ENCODE results near the gene LFNG.
A peak's percentile ranks its signal among the peaks of the same experiment; 100 is the strongest.

LFNG gene, protein sequence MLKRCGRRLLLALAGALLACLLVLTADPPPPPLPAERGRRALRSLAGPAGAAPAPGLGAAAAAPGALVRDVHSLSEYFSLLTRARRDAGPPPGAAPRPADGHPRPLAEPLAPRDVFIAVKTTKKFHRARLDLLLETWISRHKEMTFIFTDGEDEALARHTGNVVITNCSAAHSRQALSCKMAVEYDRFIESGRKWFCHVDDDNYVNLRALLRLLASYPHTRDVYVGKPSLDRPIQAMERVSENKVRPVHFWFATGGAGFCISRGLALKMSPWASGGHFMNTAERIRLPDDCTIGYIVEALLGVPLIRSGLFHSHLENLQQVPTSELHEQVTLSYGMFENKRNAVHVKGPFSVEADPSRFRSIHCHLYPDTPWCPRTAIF

DNA sequence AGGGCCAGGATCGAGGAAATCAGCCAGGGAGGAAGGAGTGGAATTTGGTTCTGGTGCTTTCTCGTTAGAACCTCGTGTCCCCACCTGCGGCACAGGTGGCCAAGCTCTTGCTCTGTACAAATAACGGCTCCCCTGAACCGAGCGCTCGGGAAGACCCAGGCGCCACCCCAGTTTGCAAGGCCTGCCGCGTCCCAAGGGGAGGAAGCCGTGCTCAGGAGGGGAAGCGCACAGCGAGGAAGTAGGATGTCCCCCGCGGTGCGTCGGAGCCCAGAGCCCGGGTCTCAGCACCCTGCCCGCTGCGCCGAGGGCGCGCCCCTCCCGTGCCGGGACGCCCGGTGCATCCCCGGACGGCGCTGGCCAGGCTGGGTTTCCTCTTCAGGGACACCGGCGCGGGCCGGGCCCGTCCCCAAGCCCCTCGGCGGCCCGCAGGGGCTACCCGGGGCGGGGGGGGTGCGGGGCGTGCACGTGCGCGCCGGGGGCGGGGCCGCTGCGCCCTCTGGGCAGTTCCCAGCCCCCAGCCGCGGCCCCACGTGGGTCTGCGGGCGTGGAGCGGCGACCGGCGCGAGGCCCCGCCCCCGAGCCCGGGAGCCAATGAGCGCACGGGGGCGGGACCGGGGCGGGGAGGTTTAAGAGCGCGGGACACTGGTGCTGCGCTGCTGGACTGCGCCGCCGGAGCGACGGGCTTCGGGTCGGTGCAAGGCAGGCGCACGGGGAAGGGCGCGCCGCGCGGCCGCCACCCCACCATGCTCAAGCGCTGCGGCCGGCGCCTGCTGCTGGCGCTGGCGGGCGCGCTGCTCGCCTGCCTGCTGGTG, at the start of gene LFNG:
TSS of gene LFNG (plus strand) at position 656 of the 812 bp plus-strand sequence. CDS start at position 744, 88 bp downstream.
- POLR2A ChIA-PET, result no interaction called here
- CTCF ChIA-PET, result no interaction called here
- no peak for TF ChIP-seq TARDBP (IDR thresholded peaks at IDR 0.05)
- DNase-seq (ENCODE audit: extremely low spot score), result peak; percentile 97

DNA sequence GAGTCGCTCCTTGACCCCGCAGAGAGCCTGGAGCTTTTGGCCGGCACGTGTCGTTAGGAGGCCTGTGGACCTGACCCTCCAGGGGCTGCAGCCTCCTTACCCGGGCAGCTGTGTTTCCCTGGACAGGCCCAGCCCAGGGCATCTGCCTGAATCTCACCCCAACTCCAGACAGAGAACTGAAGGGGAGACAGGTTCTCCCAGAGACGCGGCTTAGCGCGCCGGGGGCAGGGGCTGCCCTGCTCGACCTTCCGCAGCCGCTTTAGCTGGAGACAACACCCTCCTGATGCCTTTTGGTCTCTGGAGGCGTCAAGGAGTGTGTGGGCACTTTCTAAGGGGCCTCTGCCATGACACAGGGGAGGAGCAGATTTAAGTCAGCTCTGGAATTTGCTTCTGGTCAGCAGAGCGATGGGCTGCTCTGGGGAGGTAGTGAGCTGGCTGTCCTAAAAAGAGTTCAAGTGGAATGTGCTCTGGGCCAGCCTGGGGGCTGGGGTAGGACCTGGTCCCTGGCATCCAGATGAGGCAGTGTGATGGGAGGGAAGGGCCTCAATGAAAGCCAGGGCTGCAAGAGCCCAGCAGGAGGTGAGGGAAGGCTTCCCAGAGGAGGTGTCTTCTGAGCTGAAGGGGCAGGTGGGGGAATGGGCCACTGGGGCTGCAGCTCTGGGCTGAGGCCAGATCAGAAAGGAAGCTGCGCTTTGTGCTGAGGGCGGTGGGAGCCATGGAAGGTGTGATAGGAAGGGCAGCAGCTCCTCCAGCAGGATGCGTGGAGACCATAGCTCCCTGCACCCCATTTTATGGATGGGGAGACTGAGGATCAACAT, 49.2 kb upstream of the LFNG start:
- CTCF ChIA-PET, result interaction anchor here (1.1 to 7.9 kb wide), 2 partner anchors 19 to 85 kb away, joined by 3 to 79 read pairs; no protein-coding TSS in a partner anchor
- no peak for TF ChIP-seq CTBP1 (IDR thresholded peaks at IDR 0.05; ENCODE audit: borderline replicate concordance)
- TF ChIP-seq FOXA1 (IDR thresholded peaks at IDR 0.05), result no peak
- POLR2A ChIA-PET, result no interaction called here
- DNase-seq (ENCODE audit: extremely low spot score), result no peak

DNA sequence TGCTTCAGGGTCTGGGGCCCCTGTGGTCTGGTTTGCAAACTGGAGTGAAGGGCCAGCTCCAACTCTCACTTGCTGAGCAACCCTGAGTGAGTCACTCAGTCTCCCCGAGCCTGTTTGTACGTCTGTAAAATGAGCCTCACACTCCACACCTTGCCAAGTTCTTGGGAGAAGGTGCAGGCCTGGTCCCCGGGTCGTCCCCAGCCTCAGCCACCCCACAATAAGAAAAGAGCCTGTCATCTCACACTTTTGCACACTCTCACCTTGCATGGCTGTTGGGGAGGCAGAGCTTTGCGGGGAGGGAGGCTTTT, 48.6 kb upstream of the LFNG start:
- ChIA-PET POLR2A (no interaction called here), CTCF (interaction anchor here (7.9 kb wide), 1 partner anchor 20 kb away, joined by 79 read pairs; no protein-coding TSS in a partner anchor)

DNA sequence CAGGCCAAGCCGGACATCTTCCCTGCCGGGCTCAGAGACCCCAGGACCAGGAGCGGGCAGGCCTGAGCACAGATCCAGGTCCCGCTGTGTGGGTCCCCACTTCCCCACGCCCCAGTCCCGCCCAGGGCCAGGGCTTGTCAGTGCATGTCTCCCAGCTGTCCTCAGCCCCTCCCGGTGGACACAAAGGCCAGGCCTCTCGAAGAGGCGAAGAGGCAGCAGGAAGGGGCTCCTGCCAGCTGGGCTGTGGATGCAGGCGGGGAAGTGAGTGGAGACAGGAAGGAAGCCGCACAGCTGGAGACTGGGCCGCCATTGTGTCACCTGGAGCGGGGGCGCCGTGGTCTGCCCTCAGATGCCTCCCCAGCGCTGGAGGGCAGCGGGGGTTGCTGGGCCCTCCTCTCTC, 48.2 kb upstream of the LFNG start:
- ChIA-PET POLR2A (no interaction called here), CTCF (interaction anchor here (7.9 kb wide), 1 partner anchor 20 kb away, joined by 79 read pairs; no protein-coding TSS in a partner anchor)
- DNase-seq (ENCODE audit: extremely low spot score), result no peak
- TF ChIP-seq ARNT (IDR thresholded peaks at IDR 0.05) (no peak), L3MBTL2 (conservative IDR thresholded peaks at IDR 0.05) (no peak), LEF1 (IDR thresholded peaks at IDR 0.05; ENCODE audit: borderline replicate concordance) (no peak), FOXK2 (IDR thresholded peaks at IDR 0.05) (no peak), ELF4 (IDR thresholded peaks at IDR 0.05) (no peak), BHLHE40 (IDR thresholded peaks at IDR 0.05; ENCODE audit: borderline replicate concordance) (no peak), TARDBP (IDR thresholded peaks at IDR 0.05) (no peak), HDGF (IDR thresholded peaks at IDR 0.05; ENCODE audit: borderline replicate concordance) (no peak), ZNF384 (IDR thresholded peaks at IDR 0.05) (no peak), SP1 (IDR thresholded peaks at IDR 0.05) (no peak)
- TF ChIP-seq, protein P1, sequence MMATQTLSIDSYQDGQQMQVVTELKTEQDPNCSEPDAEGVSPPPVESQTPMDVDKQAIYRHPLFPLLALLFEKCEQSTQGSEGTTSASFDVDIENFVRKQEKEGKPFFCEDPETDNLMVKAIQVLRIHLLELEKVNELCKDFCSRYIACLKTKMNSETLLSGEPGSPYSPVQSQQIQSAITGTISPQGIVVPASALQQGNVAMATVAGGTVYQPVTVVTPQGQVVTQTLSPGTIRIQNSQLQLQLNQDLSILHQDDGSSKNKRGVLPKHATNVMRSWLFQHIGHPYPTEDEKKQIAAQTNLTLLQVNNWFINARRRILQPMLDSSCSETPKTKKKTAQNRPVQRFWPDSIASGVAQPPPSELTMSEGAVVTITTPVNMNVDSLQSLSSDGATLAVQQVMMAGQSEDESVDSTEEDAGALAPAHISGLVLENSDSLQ (IDR thresholded peaks at IDR 0.05), result no peak

More for the DNA sequence above, 48.6 kb upstream of the LFNG start:
- no peak for DNase-seq (ENCODE audit: extremely low spot score)
- TF ChIP-seq FOXM1 (IDR thresholded peaks at IDR 0.05; ENCODE audit: borderline replicate concordance) (no peak), BHLHE40 (IDR thresholded peaks at IDR 0.05; ENCODE audit: borderline replicate concordance) (no peak), L3MBTL2 (conservative IDR thresholded peaks at IDR 0.05) (no peak), LEF1 (IDR thresholded peaks at IDR 0.05; ENCODE audit: borderline replicate concordance) (no peak), TARDBP (IDR thresholded peaks at IDR 0.05) (no peak), SP1 (IDR thresholded peaks at IDR 0.05) (no peak), CTBP1 (IDR thresholded peaks at IDR 0.05; ENCODE audit: borderline replicate concordance) (no peak), SUZ12 (IDR thresholded peaks at IDR 0.05) (no peak), ELF4 (IDR thresholded peaks at IDR 0.05) (no peak), FOXK2 (IDR thresholded peaks at IDR 0.05) (no peak), HDGF (IDR thresholded peaks at IDR 0.05; ENCODE audit: borderline replicate concordance) (no peak), ZNF384 (IDR thresholded peaks at IDR 0.05) (no peak), FOXA1 (IDR thresholded peaks at IDR 0.05) (no peak)
- TF ChIP-seq, protein P1 (IDR thresholded peaks at IDR 0.05), result no peak

DNA sequence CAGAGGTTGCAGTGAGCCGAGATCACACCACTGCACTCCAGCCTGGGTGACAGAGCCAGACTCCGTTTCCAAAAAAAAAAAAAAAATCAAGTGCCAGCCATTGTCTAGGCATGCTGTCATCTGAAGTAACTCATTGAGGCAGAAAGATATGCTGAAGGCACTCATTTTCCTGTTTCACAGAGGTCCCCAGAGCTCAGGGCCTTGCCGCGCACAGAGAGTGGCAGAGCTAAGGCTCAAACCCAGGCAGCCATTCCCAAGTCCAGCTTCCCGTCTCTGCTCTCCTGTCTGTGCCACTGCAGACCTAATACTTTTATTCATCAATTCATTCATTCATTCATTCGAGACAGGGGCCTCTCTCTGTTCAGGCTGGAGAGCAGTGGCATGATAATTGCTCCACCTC, 46.8 kb upstream of the LFNG start:
- POLR2A ChIA-PET, result no interaction called here
- CTCF ChIA-PET, result interaction anchor here (0.9 kb wide), 1 partner anchor 88 kb away, joined by 3 read pairs; no protein-coding TSS in a partner anchor
- no peak for DNase-seq (ENCODE audit: extremely low spot score)
- TF ChIP-seq, protein P1 (IDR thresholded peaks at IDR 0.05), result no peak
- TF ChIP-seq L3MBTL2 (conservative IDR thresholded peaks at IDR 0.05), result no peak

DNA sequence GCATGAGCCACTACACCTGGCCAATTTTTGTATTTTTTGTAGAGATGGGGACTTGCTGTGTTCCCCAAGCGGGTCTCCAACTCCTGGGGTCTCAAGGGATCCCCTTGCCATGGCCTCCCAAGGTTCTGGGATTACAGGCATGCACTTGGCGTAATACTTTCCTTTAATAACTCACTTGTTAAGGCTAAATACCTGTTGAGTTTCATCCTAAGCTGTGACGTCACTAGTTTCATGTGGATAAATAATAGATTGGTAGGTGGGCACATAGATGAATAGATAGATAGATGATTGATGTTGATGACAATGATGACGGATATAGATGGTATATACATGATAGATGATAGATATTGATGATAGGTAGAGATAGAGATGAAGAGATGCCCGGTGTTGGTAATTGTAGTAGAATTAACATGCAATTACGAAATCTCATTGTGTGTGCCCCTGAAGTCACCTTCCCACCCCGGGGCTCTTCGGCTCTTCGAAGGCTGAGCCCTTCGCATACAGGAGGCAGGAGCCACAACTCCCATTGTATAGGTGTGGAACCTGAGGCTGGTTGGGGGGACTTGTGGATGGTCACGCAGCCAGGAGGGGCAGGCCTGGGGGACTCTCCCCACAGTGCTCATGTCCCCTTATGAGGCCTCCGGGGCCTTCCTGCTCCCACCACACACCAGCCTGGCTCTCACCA, 45.9 kb upstream of the LFNG start:
- CTCF ChIA-PET, result no interaction called here
- DNase-seq (ENCODE audit: extremely low spot score), result no peak
- TF ChIP-seq NFRKB (IDR thresholded peaks at IDR 0.05), result no peak
- no peak for TF ChIP-seq ARNT (IDR thresholded peaks at IDR 0.05)
- TF ChIP-seq FOXM1 (IDR thresholded peaks at IDR 0.05; ENCODE audit: borderline replicate concordance), result no peak
- TF ChIP-seq, protein P1 (IDR thresholded peaks at IDR 0.05), result no peak
- TF ChIP-seq TARDBP (IDR thresholded peaks at IDR 0.05), result no peak
- no peak for TF ChIP-seq CTBP1 (IDR thresholded peaks at IDR 0.05; ENCODE audit: borderline replicate concordance)
- TF ChIP-seq SP1 (IDR thresholded peaks at IDR 0.05), result no peak
- TF ChIP-seq L3MBTL2 (conservative IDR thresholded peaks at IDR 0.05), result no peak
- TF ChIP-seq BHLHE40 (IDR thresholded peaks at IDR 0.05; ENCODE audit: borderline replicate concordance), result no peak
- no peak for TF ChIP-seq FOXA1 (IDR thresholded peaks at IDR 0.05)
- TF ChIP-seq ZNF384 (IDR thresholded peaks at IDR 0.05), result no peak
- no peak for TF ChIP-seq HDGF (IDR thresholded peaks at IDR 0.05; ENCODE audit: borderline replicate concordance)
- no peak for TF ChIP-seq LEF1 (IDR thresholded peaks at IDR 0.05; ENCODE audit: borderline replicate concordance)
- TF ChIP-seq FOXK2 (IDR thresholded peaks at IDR 0.05), result no peak
- no peak for TF ChIP-seq ELF4 (IDR thresholded peaks at IDR 0.05)
- no peak for TF ChIP-seq SUZ12 (IDR thresholded peaks at IDR 0.05)
- POLR2A ChIA-PET, result no interaction called here

All from HEK293T (cell line).